Esophagus squamous epithelium (tissue), 5 donors: Measurements from ENCODE around the gene SPAAR. TPM values are rescaled to one million over a fixed set of nuclear protein-coding genes. Genes with fewer than 3 reads are reported as not detected.

Source experiments
- DNase-seq: peaks from one replicate; lab custom pipeline; 2025; lab: John Stamatoyannopoulos, UW
- H3K27ac ChIP-seq, 4 donors: fragments of 200-600 bp; sonication (generic); one replicate each; pipeline ENCODE4 v1.5.1; 2016 to 2019; ENCODE audit warnings: mild to moderate bottlenecking in 1 of 4
- H3K27me3 ChIP-seq, 4 donors: fragments of 200-600 bp; sonication (generic); 1 replicate in 3 of 4; 2 replicates in 1 of 4; pipeline versions ENCODE4 v1.5.1 to v1.6.0; 2017 to 2021; ENCODE audit warnings: antibody characterized with exemption in 1 of 4
- H3K36me3 ChIP-seq, 3 donors: fragments of 200-600 bp; sonication (generic); one replicate each; pipeline ENCODE4 v1.5.1; 2016 to 2019
- H3K4me1 ChIP-seq, 3 donors: fragments of 200-600 bp; sonication (generic); one replicate each; pipeline ENCODE4 v1.5.1; 2017 to 2019
- H3K4me3 ChIP-seq, 4 donors: fragments of 200-600 bp; sonication (generic); 1 replicate in 3 of 4; 2 replicates in 1 of 4; pipeline ENCODE4 v1.5.1; 2016 to 2019; ENCODE audit warnings: mild to moderate bottlenecking in 2 of 4, moderate library complexity in 1 of 4
- H3K9me3 ChIP-seq, 3 donors: fragments of 200-600 bp; sonication (generic); one replicate each; pipeline ENCODE4 v1.5.1; 2016 to 2019
- CTCF ChIP-seq, 6 experiments: fragments of 450-650 bp in 4 of 6; fragments of 200-600 bp in 2 of 6; sonication (generic) in 2 of 6; IDR thresholded peaks; one replicate each; pipeline ENCODE4 v1.5.1; 2016 to 2019; ENCODE audit warnings: antibody characterized with exemption in 6 of 6, mild to moderate bottlenecking in 4 of 6, moderate library complexity in 4 of 6
- POLR2A ChIP-seq, 4 donors: fragments of 450-650 bp; IDR thresholded peaks; one replicate each; pipeline ENCODE4 v1.6.1; 2017; ENCODE audit warnings: antibody characterized with exemption in 4 of 4, mild to moderate bottlenecking in 4 of 4, moderate library complexity in 3 of 4
- WGBS, 2 donors: methylation state at CpG; one replicate each; pipeline ENCODE4 v1.1.5; 2018; 5-methylcytosine and 5-hydroxymethylcytosine counted together
- intact Hi-C: fragments of 100-400 bp; cut with DNase I; formaldehyde crosslinking; loops from one replicate; pipeline ENCODE4 v1.15.0; 2022
- total RNA-seq, 4 donors: library from RNA; depleted of rRNA; stranded (reverse); fragments of >200 nt; gene quantifications; one replicate each; pipeline ENCODE4 v1.1.0, GENCODE V29; 2016
- donor health status: DM: yes; HTN: yes; CAD: no.

SPAAR gene
- total RNA-seq, 4 donors from 2014 or later: 0.22 to 1.1 TPM; not detected in 2

GRCh38 chr9:35945341-35946018 lies 36.2 kb downstream of the SPAAR start:
- DNase-seq: no peak
- intact Hi-C loops: no loop called here
- Histone ChIP-seq H3K27ac (no peak overlapping the region), H3K4me3 (peak overlapping the region in 1 of 4 donors; percentile 38), H3K9me3 (no peaks in the 10 kb centered on the region), H3K27me3 (no peaks in the 10 kb centered on the region), H3K36me3 (no peaks in the 10 kb centered on the region), H3K4me1 (peaks cover 0 to 11% (median 6%) of the 10 kb centered on the region in 3 donors)
- TF ChIP-seq CTCF (IDR thresholded peaks at IDR 0.05): peak; percentile 60 to 80 (median 72)
- no peak for TF ChIP-seq POLR2A (IDR thresholded peaks at IDR 0.05)
- WGBS, 2 donors: 23 to 25% methylated on average over 10 of the region's 10 CpGs

- no peaks in the 10 kb centered on the region for H3K36me3 ChIP-seq
- DNase-seq: no peak
- no peak overlapping the region for H3K4me3 ChIP-seq
- WGBS, 2 donors: 63 to 75% methylated on average over 2 of the region's 2 CpGs
- peaks cover 0 to 11% (median 6%) of the 10 kb centered on the region in 3 donors for H3K4me1 ChIP-seq
- TF ChIP-seq POLR2A (IDR thresholded peaks at IDR 0.05) (no peak), CTCF (IDR thresholded peaks at IDR 0.05) (no peak)
- H3K27me3 ChIP-seq: peaks cover 0 to 14% (median 0%) of the 10 kb centered on the region in 4 donors
- intact Hi-C loops: no loop called here
- peak overlapping the region in 2 of 4 donors; percentile 1 to 19 for H3K27ac ChIP-seq
- no peaks in the 10 kb centered on the region for H3K9me3 ChIP-seq
These were observed 39.2 kb downstream of the SPAAR start for GRCh38 chr9:35948451-35948850.

- DNase-seq: no peak
- H3K4me3 ChIP-seq: no peak overlapping the region
- H3K36me3 ChIP-seq: no peaks in the 10 kb centered on the region
- peaks cover 0 to 19% (median 0%) of the 10 kb centered on the region in 4 donors for H3K27me3 ChIP-seq
- intact Hi-C loops: no loop called here
- TF ChIP-seq POLR2A (IDR thresholded peaks at IDR 0.05) (no peak), CTCF (IDR thresholded peaks at IDR 0.05) (no peak)
- H3K4me1 ChIP-seq: peaks cover 0 to 11% (median 6%) of the 10 kb centered on the region in 3 donors
- WGBS, 2 donors: 41 to 47% methylated on average over 2 of the region's 2 CpGs
- no peaks in the 10 kb centered on the region for H3K9me3 ChIP-seq
- H3K27ac ChIP-seq: peak overlapping the region in 2 of 4 donors; percentile 1 to 19
These were observed 39.6 kb downstream of the SPAAR start for GRCh38 chr9:35948901-35949318.

GRCh38 chr9:35951736-35952135 lies 42.4 kb downstream of the SPAAR start:
- intact Hi-C loops: no loop called here
- no peak for DNase-seq
- Histone ChIP-seq H3K4me3 (no peak overlapping the region), H3K4me1 (no peaks in the 10 kb centered on the region), H3K36me3 (no peaks in the 10 kb centered on the region), H3K27ac (peak overlapping the region in 2 of 4 donors; percentile 3 to 32), H3K9me3 (no peaks in the 10 kb centered on the region), H3K27me3 (peaks cover 0 to 27% (median 0%) of the 10 kb centered on the region in 4 donors)
- TF ChIP-seq POLR2A (IDR thresholded peaks at IDR 0.05): no peak
- TF ChIP-seq CTCF (IDR thresholded peaks at IDR 0.05): no peak
- 7 to 65% methylated on average over 2 to 4 of the region's 6 CpGs for WGBS, 2 donors

GRCh38 chr9:35952526-35953191 lies 43.4 kb downstream of the SPAAR start:
- H3K27ac ChIP-seq: no peak overlapping the region
- WGBS, 2 donors: 57 to 69% methylated on average over 6 of the region's 6 CpGs

More at GRCh38 chr9:35952526-35953191, 43.4 kb downstream of the SPAAR start:
- no peak for TF ChIP-seq CTCF (IDR thresholded peaks at IDR 0.05)
- no peak for TF ChIP-seq POLR2A (IDR thresholded peaks at IDR 0.05)
- H3K9me3 ChIP-seq: no peaks in the 10 kb centered on the region
- DNase-seq: no peak
- no peaks in the 10 kb centered on the region for H3K36me3 ChIP-seq
- intact Hi-C loops: no loop called here
- no peaks in the 10 kb centered on the region for H3K4me1 ChIP-seq
- H3K27me3 ChIP-seq: peaks cover 0 to 32% (median 0%) of the 10 kb centered on the region in 4 donors
- H3K4me3 ChIP-seq: no peak overlapping the region
